ENCODE results near the gene RND1. TPM values are rescaled to one million over a fixed set of nuclear protein-coding genes. Genes with fewer than 3 reads are reported as not detected.

The RND1 gene
- total and polyA plus RNA-seq, 4 donors, result 5.3 to 80.5 (median 15.3) TPM

DNA sequence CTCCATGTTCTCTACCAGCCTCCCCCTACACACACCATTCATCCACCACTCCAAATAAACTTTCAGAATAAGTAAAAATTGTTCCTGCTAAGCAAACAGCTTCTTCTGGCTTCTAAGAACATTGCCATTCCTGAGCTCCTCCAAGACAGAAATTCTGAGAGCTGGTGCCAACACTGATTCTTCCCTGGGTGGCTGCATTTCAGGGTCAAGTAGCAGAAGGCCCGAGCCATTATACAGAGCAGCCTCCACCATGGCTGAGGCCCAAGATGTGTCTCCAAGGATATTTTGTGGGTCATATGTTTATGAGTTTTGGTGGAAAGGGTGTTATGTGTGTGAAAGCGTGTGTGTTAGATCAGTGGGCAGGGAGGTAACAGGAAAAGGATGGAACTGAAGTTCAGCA is 3.5 kb upstream of the RND1 start:
- Histone ChIP-seq H3K4me1 (ENCODE audit: control insufficient read depth in 5 of 5, insufficient read depth in 5 of 5, low read length in 5 of 5) (peaks cover 0 to 8% (median 0%) of the 10 kb centered on the region in 5 donors), H3K9ac (ENCODE audit: insufficient read depth in 1 of 2, low read length in 2 of 2) (peak overlapping the region in 1 of 2 donors; percentile 23)
- 75% methylated on average over 2 of the region's 2 CpGs for WGBS, 2 donors

DNA sequence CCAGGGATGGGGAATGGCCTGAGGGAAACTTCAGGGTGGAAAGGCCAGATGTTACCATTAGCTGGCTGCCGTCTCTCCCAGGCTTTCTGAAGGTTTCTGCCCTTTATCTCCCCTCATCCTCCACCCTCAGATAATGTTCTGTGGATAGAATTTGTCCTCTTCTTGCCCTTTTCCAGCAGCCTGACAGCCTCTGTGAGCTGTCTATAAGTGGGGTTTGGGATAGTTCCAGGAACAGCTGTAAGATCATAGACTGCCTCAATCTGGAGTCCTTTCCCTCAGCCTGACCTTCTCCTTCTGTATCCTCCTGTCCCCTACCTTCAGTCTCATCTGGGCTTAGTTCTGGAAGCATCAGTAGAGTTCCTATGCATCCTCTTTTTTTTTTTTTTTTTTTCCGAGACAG is 2.8 kb upstream of the RND1 start:
- no peaks in the 10 kb centered on the region for H3K36me3 ChIP-seq (ENCODE audit: control insufficient read depth in 4 of 4, insufficient read depth in 4 of 4, low read length in 4 of 4)
- no peak overlapping the region for H3K27ac ChIP-seq (ENCODE audit: low read depth in 1 of 2, low read length in 1 of 2)
- no peaks in the 10 kb centered on the region for H3K9me3 ChIP-seq (ENCODE audit: control insufficient read depth in 4 of 4, insufficient read depth in 3 of 4, low read length in 3 of 4)
- no peak overlapping the region for H3K9ac ChIP-seq (ENCODE audit: insufficient read depth in 1 of 2, low read length in 2 of 2)
- TF ChIP-seq, protein P1, sequence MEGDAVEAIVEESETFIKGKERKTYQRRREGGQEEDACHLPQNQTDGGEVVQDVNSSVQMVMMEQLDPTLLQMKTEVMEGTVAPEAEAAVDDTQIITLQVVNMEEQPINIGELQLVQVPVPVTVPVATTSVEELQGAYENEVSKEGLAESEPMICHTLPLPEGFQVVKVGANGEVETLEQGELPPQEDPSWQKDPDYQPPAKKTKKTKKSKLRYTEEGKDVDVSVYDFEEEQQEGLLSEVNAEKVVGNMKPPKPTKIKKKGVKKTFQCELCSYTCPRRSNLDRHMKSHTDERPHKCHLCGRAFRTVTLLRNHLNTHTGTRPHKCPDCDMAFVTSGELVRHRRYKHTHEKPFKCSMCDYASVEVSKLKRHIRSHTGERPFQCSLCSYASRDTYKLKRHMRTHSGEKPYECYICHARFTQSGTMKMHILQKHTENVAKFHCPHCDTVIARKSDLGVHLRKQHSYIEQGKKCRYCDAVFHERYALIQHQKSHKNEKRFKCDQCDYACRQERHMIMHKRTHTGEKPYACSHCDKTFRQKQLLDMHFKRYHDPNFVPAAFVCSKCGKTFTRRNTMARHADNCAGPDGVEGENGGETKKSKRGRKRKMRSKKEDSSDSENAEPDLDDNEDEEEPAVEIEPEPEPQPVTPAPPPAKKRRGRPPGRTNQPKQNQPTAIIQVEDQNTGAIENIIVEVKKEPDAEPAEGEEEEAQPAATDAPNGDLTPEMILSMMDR (IDR thresholded peaks at IDR 0.05; ENCODE audit: control extremely low read depth, extremely low read depth), result no peak
- H3K27me3 ChIP-seq (ENCODE audit: control insufficient read depth in 3 of 3, insufficient read depth in 3 of 3, low read length in 2 of 3), result peaks cover 0 to 14% (median 0%) of the 10 kb centered on the region in 3 donors
- peaks cover 0 to 10% (median 0%) of the 10 kb centered on the region in 5 donors for H3K4me1 ChIP-seq (ENCODE audit: control insufficient read depth in 5 of 5, insufficient read depth in 5 of 5, low read length in 5 of 5)
- no peak overlapping the region for H3K4me3 ChIP-seq
- peak in 2 of 3 donors; percentile 33 to 52 for DNase-seq
- WGBS, 2 donors, result 95 to 100% methylated on average over 2 of the region's 2 CpGs
- no peak for ATAC-seq (ENCODE audit: insufficient read depth, low FRiP score)

More for the DNA sequence above, 3.5 kb upstream of the RND1 start:
- Histone ChIP-seq H3K36me3 (ENCODE audit: control insufficient read depth in 4 of 4, insufficient read depth in 4 of 4, low read length in 4 of 4) (no peaks in the 10 kb centered on the region), H3K27me3 (ENCODE audit: control insufficient read depth in 3 of 3, insufficient read depth in 3 of 3, low read length in 2 of 3) (peaks cover 0 to 7% (median 0%) of the 10 kb centered on the region in 3 donors), H3K27ac (ENCODE audit: low read depth in 1 of 2, low read length in 1 of 2) (no peak overlapping the region), H3K9me3 (ENCODE audit: control insufficient read depth in 4 of 4, insufficient read depth in 3 of 4, low read length in 3 of 4) (no peaks in the 10 kb centered on the region), H3K4me3 (no peak overlapping the region)
- no peak for ATAC-seq (ENCODE audit: insufficient read depth, low FRiP score)
- DNase-seq, result peak in 1 of 3 donors; percentile 34
- TF ChIP-seq, protein P1 (IDR thresholded peaks at IDR 0.05; ENCODE audit: control extremely low read depth, extremely low read depth), result no peak

DNA sequence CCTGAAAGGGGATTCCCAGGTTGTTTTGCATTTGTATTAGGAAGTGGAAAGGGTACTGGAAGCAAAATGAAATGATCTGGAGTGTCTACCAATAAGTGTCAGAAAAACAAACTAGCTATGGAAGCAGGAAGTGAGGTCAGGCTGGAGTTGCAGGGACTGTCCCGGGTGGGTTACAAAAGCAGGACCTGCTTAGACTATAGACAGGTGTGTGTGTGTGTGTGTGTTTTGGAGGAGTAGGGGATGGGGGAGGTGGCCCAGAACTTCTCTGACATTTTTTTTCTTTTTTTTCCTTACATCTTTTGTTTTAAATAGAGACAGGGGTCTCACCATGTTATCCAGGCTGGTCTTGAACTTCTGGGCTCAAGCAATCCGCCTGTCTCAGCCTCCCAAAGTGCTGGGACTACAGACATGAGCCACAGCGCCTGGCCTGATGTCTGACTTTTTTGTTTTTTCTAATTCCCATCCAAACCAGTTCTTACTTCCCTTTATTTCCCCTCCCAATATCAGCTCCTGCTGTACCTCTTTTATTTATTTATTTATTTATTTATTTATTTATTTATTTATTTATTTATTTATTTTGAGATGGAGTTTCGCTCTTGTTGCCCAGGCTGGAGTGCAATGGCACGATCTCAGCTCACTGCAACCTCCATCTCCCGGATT is 512 bp upstream of the RND1 start:
- Histone ChIP-seq H3K9me3 (ENCODE audit: control insufficient read depth in 4 of 4, insufficient read depth in 3 of 4, low read length in 3 of 4) (no peaks in the 10 kb centered on the region), H3K27ac (ENCODE audit: low read depth in 1 of 2, low read length in 1 of 2) (peak overlapping the region in 1 of 2 donors; percentile 15), H3K4me3 (no peak overlapping the region), H3K4me1 (ENCODE audit: control insufficient read depth in 5 of 5, insufficient read depth in 5 of 5, low read length in 5 of 5) (peaks cover 0 to 14% (median 0%) of the 10 kb centered on the region in 5 donors), H3K36me3 (ENCODE audit: control insufficient read depth in 4 of 4, insufficient read depth in 4 of 4, low read length in 4 of 4) (peaks cover 0 to 5% (median 0%) of the 10 kb centered on the region in 4 donors), H3K27me3 (ENCODE audit: control insufficient read depth in 3 of 3, insufficient read depth in 3 of 3, low read length in 2 of 3) (peaks cover 0 to 14% (median 2%) of the 10 kb centered on the region in 3 donors), H3K9ac (ENCODE audit: insufficient read depth in 1 of 2, low read length in 2 of 2) (no peak overlapping the region)
- WGBS, 2 donors, result 71 to 74% methylated on average over 6 of the region's 6 CpGs
- ATAC-seq (ENCODE audit: insufficient read depth, low FRiP score) (no peak), DNase-seq (no peak)
- TF ChIP-seq, protein P1 (IDR thresholded peaks at IDR 0.05; ENCODE audit: control extremely low read depth, extremely low read depth), result no peak
